K562 (cell line): ENCODE results near the gene ATP6V0E2. TPM values are rescaled to one million over a fixed set of nuclear protein-coding genes. Genes with fewer than 3 reads are reported as not detected.

Source experiments
- HMG20A ChIP-seq: fragments of 450-650 bp; formaldehyde crosslinking; conservative IDR thresholded peaks from 2 replicates; pipeline ENCODE4 v1.4.0; 2020; ENCODE audit warnings: mild to moderate bottlenecking, mixed read lengths
- HMGN3 ChIP-seq: IDR thresholded peaks from 2 replicates; pipeline ENCODE4 v1.6.1; 2011; ENCODE audit warnings: borderline replicate concordance, low read depth, mild to moderate bottlenecking, mixed read lengths, low read length; ENCODE audit not compliant: insufficient read length; ENCODE audit errors: extremely low read depth
- NFE2 ChIP-seq: IDR thresholded peaks from 2 replicates; pipeline ENCODE4 v1.6.1; 2014; ENCODE audit warnings: antibody characterized with exemption, low read depth
- NR2F6 ChIP-seq: fragments of 450-650 bp; formaldehyde crosslinking; IDR thresholded peaks from 2 replicates; pipeline ENCODE4 v1.4.0; 2020; ENCODE audit warnings: mild to moderate bottlenecking
- PHF8 ChIP-seq: fragments of 200-600 bp; sonication (generic); IDR thresholded peaks from 2 replicates; pipeline ENCODE4 v1.6.1; 2012; ENCODE audit warnings: mixed run types, mild to moderate bottlenecking, inconsistent platforms, low read length, moderate library complexity, borderline replicate concordance
- PTRF ChIP-seq: fragments of 450-650 bp; IDR thresholded peaks from 2 replicates; pipeline ENCODE4 v1.6.1; 2016; ENCODE audit warnings: mild to moderate bottlenecking, missing genetic modification characterization, missing compliant biosample characterization
- RBM25 ChIP-seq: fragments of 200-400 bp; formaldehyde crosslinking; IDR thresholded peaks from 2 replicates; pipeline ENCODE4 v1.6.1; 2018; ENCODE audit warnings: low read length, low read depth, moderate library complexity; ENCODE audit not compliant: severe bottlenecking
- SIN3B ChIP-seq: fragments of 450-650 bp; IDR thresholded peaks from 2 replicates; pipeline ENCODE4 v1.6.1; 2017; ENCODE audit warnings: low read depth, mild to moderate bottlenecking, moderate library complexity
- SRSF7 ChIP-seq: fragments of 200-400 bp; formaldehyde crosslinking; optimal IDR thresholded peaks from 2 replicates; pipeline ENCODE3; 2017; ENCODE audit warnings: mild to moderate bottlenecking, low read depth, low read length
- ZBTB7A ChIP-seq: IDR thresholded peaks from 2 replicates; pipeline ENCODE4 v1.6.1; 2011; ENCODE audit warnings: low read depth, mild to moderate bottlenecking, low read length, moderate library complexity, borderline replicate concordance; ENCODE audit not compliant: control insufficient read depth
- ZNF124 ChIP-seq: sonication (generic); formaldehyde crosslinking; IDR thresholded peaks from 2 replicates; pipeline ENCODE4 v1.8.1; 2022; ENCODE audit warnings: missing genetic modification reagents
- ZNF174 ChIP-seq: fragments of 250-450 bp; sonication (Bioruptor Pico); IDR thresholded peaks from 2 replicates; pipeline ENCODE4 v1.4.0; 2020; ENCODE audit warnings: mild to moderate bottlenecking
- polyA plus RNA-seq, 8 experiments: library from polyadenylated mRNA; depleted of rRNA in 4 of 8; stranded (reverse) in 5 of 8; unstranded in 3 of 8; fragments of >200 nt; fragmentation: Nextera tagmentation in 2 of 8; fragmentation: Illumina TruSeq in 1 of 8; extraction: Ambion mirVana in 2 of 8; extraction: Trizol in 1 of 8; gene quantifications; 2 replicates each; pipeline versions ENCODE4 v1.2.1 to v1.2.3, GENCODE V29; 2011 to 2014; ENCODE audit warnings: inconsistent platforms in 1 of 8, missing spikeins in 1 of 8
- total RNA-seq, 7 experiments: library from RNA; depleted of rRNA in 6 of 7; stranded (reverse); fragments of >200 nt in 6 of 7; fragmentation: Illumina TruSeq in 2 of 7; extraction: Trizol in 2 of 7; gene quantifications; 2 replicates each; pipeline versions ENCODE4 v1.2.1 to v1.2.3, GENCODE V29; 2011 to 2021; ENCODE audit warnings: low replicate concordance in 1 of 7
- TF ChIP-seq, protein P1 (sequence below): fragments of 250-450 bp; sonication (Bioruptor Pico); IDR thresholded peaks from 2 replicates; pipeline ENCODE4 v1.5.0; 2020; ENCODE audit warnings: mild to moderate bottlenecking
- TF ChIP-seq, protein P2 (sequence below): fragments of 250-450 bp; sonication (Bioruptor Pico); IDR thresholded peaks from 2 replicates; pipeline ENCODE4 v1.5.0; 2020; ENCODE audit warnings: mild to moderate bottlenecking, borderline replicate concordance
- TF ChIP-seq, protein P3 (sequence below): fragments of 450-650 bp; formaldehyde crosslinking; IDR thresholded peaks from 2 replicates; pipeline ENCODE4 v1.4.0; 2020; ENCODE audit warnings: mild to moderate bottlenecking, moderate library complexity
- TF ChIP-seq, protein P4 (sequence below): fragments of 200-400 bp; formaldehyde crosslinking; IDR thresholded peaks from 2 replicates; pipeline ENCODE4 v1.6.1; 2017; ENCODE audit warnings: mild to moderate bottlenecking, low read depth, low read length, moderate library complexity
- TF ChIP-seq, protein P5 (sequence below): sonication (generic); formaldehyde crosslinking; IDR thresholded peaks from 2 replicates; pipeline ENCODE4 v1.4.0; 2020; ENCODE audit warnings: mild to moderate bottlenecking, missing genetic modification reagents

ATP6V0E2 gene
- total and polyA plus RNA-seq, 9 of the 15 experiments (the other 6 are each of a cell fraction or from before 2014, with no cell fraction given) = 0.55 to 18.5 (median 10.9) TPM

DNA sequence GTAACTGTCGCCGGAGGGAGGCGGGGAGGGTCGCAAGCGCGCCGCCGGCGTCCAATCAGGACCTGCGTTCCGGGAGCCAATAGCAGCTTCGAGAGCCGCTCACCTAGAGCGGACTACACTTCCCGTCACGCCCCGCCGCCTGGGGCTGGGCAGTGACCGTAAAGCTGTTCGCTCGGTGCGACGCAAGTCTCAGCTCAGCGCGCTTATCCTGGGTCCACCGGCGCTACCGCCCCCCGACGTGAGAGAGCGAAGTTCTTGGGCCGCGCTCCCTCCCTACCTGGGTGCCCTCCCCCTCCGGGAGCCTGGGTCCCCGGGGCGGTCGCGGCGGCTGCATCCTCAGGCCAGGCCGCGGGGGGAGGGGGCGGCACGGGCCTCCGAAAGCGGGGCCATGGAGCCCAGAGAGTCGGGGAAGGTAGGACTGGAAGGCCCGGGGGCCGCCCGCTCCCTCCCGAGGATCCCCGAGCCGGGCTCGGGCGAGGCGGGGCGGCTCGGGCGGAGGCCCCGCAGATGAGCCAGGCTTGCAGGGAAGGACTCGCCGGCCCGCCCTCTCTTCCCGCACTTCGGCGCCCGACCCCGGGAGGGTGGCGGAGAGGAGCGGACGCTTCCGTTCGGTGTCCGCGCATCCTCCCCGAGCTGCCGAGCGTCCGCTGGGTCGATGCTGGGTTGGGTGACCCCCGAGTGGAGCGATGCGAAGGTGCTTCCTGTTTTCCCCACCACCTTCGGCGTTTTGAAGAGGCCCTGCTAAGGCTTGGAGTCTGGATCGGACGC, 35.4 kb upstream of the ATP6V0E2 start, which contains the start of gene ZNF862 (continued):
- TF ChIP-seq, protein P1, sequence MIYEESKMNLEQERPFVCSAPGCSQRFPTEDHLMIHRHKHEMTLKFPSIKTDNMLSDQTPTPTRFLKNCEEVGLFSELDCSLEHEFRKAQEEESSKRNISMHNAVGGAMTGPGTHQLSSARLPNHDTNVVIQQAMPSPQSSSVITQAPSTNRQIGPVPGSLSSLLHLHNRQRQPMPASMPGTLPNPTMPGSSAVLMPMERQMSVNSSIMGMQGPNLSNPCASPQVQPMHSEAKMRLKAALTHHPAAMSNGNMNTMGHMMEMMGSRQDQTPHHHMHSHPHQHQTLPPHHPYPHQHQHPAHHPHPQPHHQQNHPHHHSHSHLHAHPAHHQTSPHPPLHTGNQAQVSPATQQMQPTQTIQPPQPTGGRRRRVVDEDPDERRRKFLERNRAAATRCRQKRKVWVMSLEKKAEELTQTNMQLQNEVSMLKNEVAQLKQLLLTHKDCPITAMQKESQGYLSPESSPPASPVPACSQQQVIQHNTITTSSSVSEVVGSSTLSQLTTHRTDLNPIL (CRISPR knock-in tag) = no peak
- TF ChIP-seq SRSF7 = no peak
- TF ChIP-seq, protein P2, sequence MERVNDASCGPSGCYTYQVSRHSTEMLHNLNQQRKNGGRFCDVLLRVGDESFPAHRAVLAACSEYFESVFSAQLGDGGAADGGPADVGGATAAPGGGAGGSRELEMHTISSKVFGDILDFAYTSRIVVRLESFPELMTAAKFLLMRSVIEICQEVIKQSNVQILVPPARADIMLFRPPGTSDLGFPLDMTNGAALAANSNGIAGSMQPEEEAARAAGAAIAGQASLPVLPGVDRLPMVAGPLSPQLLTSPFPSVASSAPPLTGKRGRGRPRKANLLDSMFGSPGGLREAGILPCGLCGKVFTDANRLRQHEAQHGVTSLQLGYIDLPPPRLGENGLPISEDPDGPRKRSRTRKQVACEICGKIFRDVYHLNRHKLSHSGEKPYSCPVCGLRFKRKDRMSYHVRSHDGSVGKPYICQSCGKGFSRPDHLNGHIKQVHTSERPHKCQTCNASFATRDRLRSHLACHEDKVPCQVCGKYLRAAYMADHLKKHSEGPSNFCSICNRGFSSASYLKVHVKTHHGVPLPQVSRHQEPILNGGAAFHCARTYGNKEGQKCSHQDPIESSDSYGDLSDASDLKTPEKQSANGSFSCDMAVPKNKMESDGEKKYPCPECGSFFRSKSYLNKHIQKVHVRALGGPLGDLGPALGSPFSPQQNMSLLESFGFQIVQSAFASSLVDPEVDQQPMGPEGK (CRISPR knock-in tag) = no peak
- peak; percentile 58; the same call in 1 of the 2 replicates for TF ChIP-seq ZBTB7A
- no peak for TF ChIP-seq ZNF174
- TF ChIP-seq ZNF124 (CRISPR knock-in tag) = 0 out of 2 replicates have a peak, but pooled peaks have one; percentile 69
- no peak for TF ChIP-seq HMG20A (CRISPR knock-in tag)
- TF ChIP-seq HMGN3 = peak; percentile 66
- peak; percentile 64 for TF ChIP-seq RBM25
- peak; percentile 97 for TF ChIP-seq PHF8
- TF ChIP-seq, protein P3, sequence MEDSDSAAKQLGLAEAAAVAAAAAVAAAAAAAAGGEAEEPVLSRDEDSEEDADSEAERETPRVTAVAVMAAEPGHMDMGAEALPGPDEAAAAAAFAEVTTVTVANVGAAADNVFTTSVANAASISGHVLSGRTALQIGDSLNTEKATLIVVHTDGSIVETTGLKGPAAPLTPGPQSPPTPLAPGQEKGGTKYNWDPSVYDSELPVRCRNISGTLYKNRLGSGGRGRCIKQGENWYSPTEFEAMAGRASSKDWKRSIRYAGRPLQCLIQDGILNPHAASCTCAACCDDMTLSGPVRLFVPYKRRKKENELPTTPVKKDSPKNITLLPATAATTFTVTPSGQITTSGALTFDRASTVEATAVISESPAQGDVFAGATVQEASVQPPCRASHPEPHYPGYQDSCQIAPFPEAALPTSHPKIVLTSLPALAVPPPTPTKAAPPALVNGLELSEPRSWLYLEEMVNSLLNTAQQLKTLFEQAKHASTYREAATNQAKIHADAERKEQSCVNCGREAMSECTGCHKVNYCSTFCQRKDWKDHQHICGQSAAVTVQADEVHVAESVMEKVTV = peak; percentile 72
- TF ChIP-seq PTRF (tag) = no peak
- TF ChIP-seq NR2F6 (CRISPR knock-in tag) = 0 out of 2 replicates have a peak, but pooled peaks have one; percentile 43
- TF ChIP-seq, protein P4, sequence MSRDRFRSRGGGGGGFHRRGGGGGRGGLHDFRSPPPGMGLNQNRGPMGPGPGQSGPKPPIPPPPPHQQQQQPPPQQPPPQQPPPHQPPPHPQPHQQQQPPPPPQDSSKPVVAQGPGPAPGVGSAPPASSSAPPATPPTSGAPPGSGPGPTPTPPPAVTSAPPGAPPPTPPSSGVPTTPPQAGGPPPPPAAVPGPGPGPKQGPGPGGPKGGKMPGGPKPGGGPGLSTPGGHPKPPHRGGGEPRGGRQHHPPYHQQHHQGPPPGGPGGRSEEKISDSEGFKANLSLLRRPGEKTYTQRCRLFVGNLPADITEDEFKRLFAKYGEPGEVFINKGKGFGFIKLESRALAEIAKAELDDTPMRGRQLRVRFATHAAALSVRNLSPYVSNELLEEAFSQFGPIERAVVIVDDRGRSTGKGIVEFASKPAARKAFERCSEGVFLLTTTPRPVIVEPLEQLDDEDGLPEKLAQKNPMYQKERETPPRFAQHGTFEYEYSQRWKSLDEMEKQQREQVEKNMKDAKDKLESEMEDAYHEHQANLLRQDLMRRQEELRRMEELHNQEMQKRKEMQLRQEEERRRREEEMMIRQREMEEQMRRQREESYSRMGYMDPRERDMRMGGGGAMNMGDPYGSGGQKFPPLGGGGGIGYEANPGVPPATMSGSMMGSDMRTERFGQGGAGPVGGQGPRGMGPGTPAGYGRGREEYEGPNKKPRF = no peak
- TF ChIP-seq, protein P5, sequence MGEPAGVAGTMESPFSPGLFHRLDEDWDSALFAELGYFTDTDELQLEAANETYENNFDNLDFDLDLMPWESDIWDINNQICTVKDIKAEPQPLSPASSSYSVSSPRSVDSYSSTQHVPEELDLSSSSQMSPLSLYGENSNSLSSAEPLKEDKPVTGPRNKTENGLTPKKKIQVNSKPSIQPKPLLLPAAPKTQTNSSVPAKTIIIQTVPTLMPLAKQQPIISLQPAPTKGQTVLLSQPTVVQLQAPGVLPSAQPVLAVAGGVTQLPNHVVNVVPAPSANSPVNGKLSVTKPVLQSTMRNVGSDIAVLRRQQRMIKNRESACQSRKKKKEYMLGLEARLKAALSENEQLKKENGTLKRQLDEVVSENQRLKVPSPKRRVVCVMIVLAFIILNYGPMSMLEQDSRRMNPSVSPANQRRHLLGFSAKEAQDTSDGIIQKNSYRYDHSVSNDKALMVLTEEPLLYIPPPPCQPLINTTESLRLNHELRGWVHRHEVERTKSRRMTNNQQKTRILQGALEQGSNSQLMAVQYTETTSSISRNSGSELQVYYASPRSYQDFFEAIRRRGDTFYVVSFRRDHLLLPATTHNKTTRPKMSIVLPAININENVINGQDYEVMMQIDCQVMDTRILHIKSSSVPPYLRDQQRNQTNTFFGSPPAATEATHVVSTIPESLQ = peak; percentile 47; the same call in 1 of the 2 replicates
- no peak for TF ChIP-seq NFE2
- TF ChIP-seq SIN3B = peak; percentile 59; the same call in 1 of the 2 replicates
